OCI-LY7 (cell line): ENCODE results near the gene MYOCD. TPM values are rescaled to one million over a fixed set of nuclear protein-coding genes. Genes with fewer than 3 reads are reported as not detected.
"Not testable (repeated sequence)": the region's sequence is repeated elsewhere in the genome, so short reads cannot be mapped to it uniquely, and the experiment has no call there.

Source experiments
- BruUV-seq: library from RNA; stranded (reverse); fragments of 400-500 nt; replicated peaks from 2 replicates; lab custom pipeline; 2021; lab: Mats Ljungman, UMichigan
- CTCF ChIA-PET: fragments of 300-600 bp; sonication (Branson Sonifier 250); formaldehyde crosslinking; loops from one replicate; lab custom pipeline; 2022; ENCODE audit warnings: antibody characterized with exemption; ENCODE audit not compliant: unreplicated experiment; lab: Charles Lee
- POLR2A ChIA-PET: fragments of 300-600 bp; sonication (Branson Sonifier 250); formaldehyde crosslinking; loops from one replicate; lab custom pipeline; 2022; ENCODE audit warnings: antibody characterized with exemption; lab: Charles Lee
- DNase-seq: peaks from one replicate; pipeline ENCODE4 v3.0.0-alpha.2; 2015; ENCODE audit warnings: low spot score
- H2AFZ ChIP-seq: fragments of 200-600 bp; sonication (generic), shearing (Covaris generic); 2 replicates; pipeline ENCODE4 v1.6.1; 2014; ENCODE audit warnings: mild to moderate bottlenecking, antibody characterized with exemption, low read length, moderate library complexity
- H3K27ac ChIP-seq: fragments of 200-600 bp; sonication (generic); 2 replicates; pipeline ENCODE4 v1.5.1; 2014; ENCODE audit warnings: mixed run types, low read depth, mild to moderate bottlenecking, moderate library complexity, low read length, inconsistent platforms; ENCODE audit not compliant: poor library complexity, severe bottlenecking
- H3K36me3 ChIP-seq: fragments of 200-600 bp; sonication (generic); 2 replicates; pipeline ENCODE4 v1.6.1; 2014; ENCODE audit warnings: mild to moderate bottlenecking, antibody characterized with exemption, low read length, moderate library complexity, mixed read lengths; ENCODE audit not compliant: insufficient read depth
- H3K4me1 ChIP-seq: fragments of 200-600 bp; sonication (generic); 2 replicates; pipeline ENCODE4 v1.5.1; 2014; ENCODE audit warnings: mild to moderate bottlenecking, low read length; ENCODE audit not compliant: insufficient read depth, poor library complexity, severe bottlenecking
- H3K4me2 ChIP-seq: fragments of 200-600 bp; sonication (generic); 2 replicates; pipeline ENCODE4 v1.6.1; 2014; ENCODE audit warnings: mild to moderate bottlenecking, low read length
- H3K4me3 ChIP-seq: fragments of 200-600 bp; sonication (generic); 2 replicates; pipeline ENCODE4 v1.5.1; 2014; ENCODE audit warnings: mild to moderate bottlenecking, low read depth, low read length; ENCODE audit not compliant: poor library complexity, severe bottlenecking
- H3K79me2 ChIP-seq: fragments of 200-600 bp; sonication (generic); 2 replicates; pipeline ENCODE4 v1.6.1; 2016; ENCODE audit warnings: low read depth, mild to moderate bottlenecking, low read length, moderate library complexity, mixed read lengths; ENCODE audit not compliant: insufficient read depth
- H3K9me2 ChIP-seq: fragments of 200-600 bp; sonication (generic); 2 replicates; pipeline ENCODE4 v1.6.1; 2016; ENCODE audit warnings: mild to moderate bottlenecking, low read length, mixed read lengths; ENCODE audit not compliant: insufficient read depth
- H3K9me3 ChIP-seq: fragments of 200-600 bp; sonication (generic); 2 replicates; pipeline ENCODE4 v1.6.1; 2014; ENCODE audit warnings: mild to moderate bottlenecking, mixed run types, low read length, mixed read lengths
- H4K20me1 ChIP-seq: fragments of 200-600 bp; sonication (generic); 2 replicates; pipeline ENCODE4 v1.6.1; 2014; ENCODE audit warnings: mild to moderate bottlenecking, antibody characterized with exemption, low read length, moderate library complexity, mixed read lengths; ENCODE audit not compliant: insufficient read depth
- EZH2phosphoT487 ChIP-seq: fragments of 200-600 bp; sonication (generic); IDR thresholded peaks from 2 replicates; pipeline ENCODE4 v1.6.1; 2018; ENCODE audit warnings: low read depth, borderline replicate concordance, mild to moderate bottlenecking, mixed run types, antibody characterized with exemption, low read length, moderate library complexity, mixed read lengths
- intact Hi-C: fragments of 100-400 bp; cut with micrococcal nuclease; formaldehyde crosslinking; loops from one replicate; pipeline ENCODE4 v1.10.0; 2022; ENCODE audit not compliant: unreplicated experiment
- total RNA-seq, 2 experiments: library from RNA; depleted of rRNA in 1 of 2; stranded (reverse); fragments of >200 nt in 1 of 2; shearing (Covaris generic) in 1 of 2; gene quantifications; 2 replicates each; pipeline ENCODE4 v1.2.3, GENCODE V29; 2014 to 2022
- TF ChIP-seq, protein P1 (sequence below): fragments of 200-600 bp; sonication (generic); conservative IDR thresholded peaks from 2 replicates; pipeline ENCODE4 v1.5.1; 2014; ENCODE audit warnings: mild to moderate bottlenecking, antibody characterized with exemption, low read length, moderate library complexity, mixed read lengths

The MYOCD gene
- total RNA-seq, 2 experiments from 2014 or later = not detected

DNA sequence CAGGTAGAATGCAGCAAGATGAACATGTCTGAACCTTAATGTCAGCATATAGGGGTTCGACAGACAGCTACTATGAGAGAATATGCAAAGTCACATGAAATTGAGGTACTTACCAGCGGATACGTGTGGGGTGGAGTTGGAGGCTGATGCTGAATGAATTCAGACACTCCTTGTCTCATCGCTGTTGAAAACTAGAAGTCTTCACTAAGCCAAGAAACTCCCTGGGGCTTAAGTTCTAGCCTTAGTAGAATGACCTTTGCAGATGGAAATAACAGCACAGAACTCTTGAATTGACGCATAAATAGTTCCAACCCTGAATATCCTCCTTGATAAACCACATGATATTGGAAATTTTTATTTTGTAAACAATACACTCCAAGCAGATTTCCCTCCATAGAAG, 32.9 kb upstream of the MYOCD start:
- Histone ChIP-seq H3K4me2 (no peak overlapping the region), H4K20me1 (no peaks in the 10 kb centered on the region), H3K4me3 (no peak overlapping the region), H3K9me2 (no peaks in the 10 kb centered on the region), H3K4me1 (no peaks in the 10 kb centered on the region), H3K79me2 (no peaks in the 10 kb centered on the region), H3K36me3 (no peaks in the 10 kb centered on the region), H2AFZ (no peak overlapping the region), H3K9me3 (no peaks in the 10 kb centered on the region), H3K27ac (no peak overlapping the region)
- BruUV-seq = no TSS peak
- ChIA-PET CTCF (no interaction called here), POLR2A (interaction anchor here (0.8 kb wide), 1 partner anchor 43 kb away, joined by 3 read pairs; no protein-coding TSS in a partner anchor)
- DNase-seq = no peak
- intact Hi-C loops = no loop called here
- TF ChIP-seq, protein P1, sequence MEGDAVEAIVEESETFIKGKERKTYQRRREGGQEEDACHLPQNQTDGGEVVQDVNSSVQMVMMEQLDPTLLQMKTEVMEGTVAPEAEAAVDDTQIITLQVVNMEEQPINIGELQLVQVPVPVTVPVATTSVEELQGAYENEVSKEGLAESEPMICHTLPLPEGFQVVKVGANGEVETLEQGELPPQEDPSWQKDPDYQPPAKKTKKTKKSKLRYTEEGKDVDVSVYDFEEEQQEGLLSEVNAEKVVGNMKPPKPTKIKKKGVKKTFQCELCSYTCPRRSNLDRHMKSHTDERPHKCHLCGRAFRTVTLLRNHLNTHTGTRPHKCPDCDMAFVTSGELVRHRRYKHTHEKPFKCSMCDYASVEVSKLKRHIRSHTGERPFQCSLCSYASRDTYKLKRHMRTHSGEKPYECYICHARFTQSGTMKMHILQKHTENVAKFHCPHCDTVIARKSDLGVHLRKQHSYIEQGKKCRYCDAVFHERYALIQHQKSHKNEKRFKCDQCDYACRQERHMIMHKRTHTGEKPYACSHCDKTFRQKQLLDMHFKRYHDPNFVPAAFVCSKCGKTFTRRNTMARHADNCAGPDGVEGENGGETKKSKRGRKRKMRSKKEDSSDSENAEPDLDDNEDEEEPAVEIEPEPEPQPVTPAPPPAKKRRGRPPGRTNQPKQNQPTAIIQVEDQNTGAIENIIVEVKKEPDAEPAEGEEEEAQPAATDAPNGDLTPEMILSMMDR = no peak

DNA sequence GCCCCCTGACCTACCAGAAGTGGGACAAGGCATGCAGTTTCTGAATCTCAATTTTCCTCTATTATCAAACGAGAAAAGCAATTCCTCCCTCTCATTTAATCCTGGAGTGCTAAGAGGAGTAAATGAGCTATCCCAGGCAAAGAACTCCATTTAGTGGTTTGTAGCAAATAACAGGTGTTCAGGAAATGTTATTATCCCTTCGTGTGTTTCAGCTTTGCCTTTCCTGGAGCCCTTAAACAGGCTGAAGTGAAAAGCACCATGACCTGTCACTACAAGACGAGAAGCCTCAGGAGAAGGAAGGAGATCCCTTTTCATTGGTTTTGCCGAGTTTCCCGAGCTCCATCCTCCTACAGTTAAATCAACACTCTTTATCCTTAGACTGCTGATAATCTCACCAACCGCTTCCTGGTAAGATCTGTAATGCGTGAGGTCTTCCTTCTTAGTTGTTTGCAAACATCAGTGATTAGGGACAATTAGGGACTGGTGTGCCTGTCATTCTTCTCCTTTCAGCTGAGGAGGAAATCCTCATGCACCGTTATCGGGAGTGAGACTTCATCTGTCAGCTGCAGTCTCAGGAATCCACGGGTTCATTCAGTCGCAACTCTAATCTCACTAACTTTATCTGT, 30.8 kb upstream of the MYOCD start:
- no peak for TF ChIP-seq EZH2phosphoT487
- TF ChIP-seq, protein P1 = no peak
- BruUV-seq = no TSS peak
- H3K4me2 ChIP-seq = no peak overlapping the region
- DNase-seq = no peak
- H3K27ac ChIP-seq = no peak overlapping the region
- H3K79me2 ChIP-seq = no peaks in the 10 kb centered on the region
- H2AFZ ChIP-seq = no peak overlapping the region
- no peaks in the 10 kb centered on the region for H3K9me3 ChIP-seq
- H4K20me1 ChIP-seq = no peaks in the 10 kb centered on the region
- H3K4me3 ChIP-seq = no peak overlapping the region
- H3K9me2 ChIP-seq = no peaks in the 10 kb centered on the region
- no peaks in the 10 kb centered on the region for H3K4me1 ChIP-seq
- ChIA-PET CTCF (no interaction called here), POLR2A (no interaction called here)
- no peaks in the 10 kb centered on the region for H3K36me3 ChIP-seq
- intact Hi-C loops = no loop called here

DNA sequence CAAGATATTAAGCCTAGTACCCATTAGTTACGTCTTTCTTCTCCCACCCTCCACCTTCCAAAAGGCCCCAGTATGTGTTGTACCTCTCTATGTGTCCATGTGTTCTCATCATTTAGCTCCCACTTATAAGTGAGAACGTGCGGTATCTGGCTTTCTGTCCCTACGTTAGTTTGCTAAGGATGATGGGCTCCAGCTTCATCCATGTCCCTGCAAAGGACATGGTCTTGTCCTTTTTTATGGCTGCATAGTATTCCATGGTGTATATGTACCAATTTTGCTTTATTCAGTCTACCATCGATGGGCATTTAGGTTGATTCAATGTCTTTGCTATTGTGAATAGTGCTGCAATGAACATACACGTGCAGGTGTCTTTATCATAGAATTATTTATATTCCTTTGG, 29.7 kb upstream of the MYOCD start:
- H3K9me2 ChIP-seq, intact Hi-C loops, DNase-seq, H3K27ac ChIP-seq, CTCF ChIA-PET, H4K20me1 ChIP-seq, H3K4me1 ChIP-seq, BruUV-seq, H3K4me2 ChIP-seq, H2AFZ ChIP-seq, POLR2A ChIA-PET, H3K79me2 ChIP-seq, H3K4me3 ChIP-seq, H3K36me3 ChIP-seq, H3K9me3 ChIP-seq: not testable (repeated sequence)
